ENCODE results near the gene TRAF7.

- TF ChIP-seq CTCF (conservative IDR thresholded peaks at IDR 0.05; ENCODE audit: low read length) (no peak), EZH2phosphoT487 (IDR thresholded peaks at IDR 0.05; ENCODE audit: borderline replicate concordance, low read depth, low read length) (no peak)
These were observed 50.4 kb downstream of the TRAF7 start for GRCh38 chr16:2205967-2206313.
